ENCODE measurements around the gene RNASET2.

GRCh38 chr6:166902211-166902755, 54.1 kb downstream of the RNASET2 start:
- TF ChIP-seq CTCF (IDR thresholded peaks at IDR 0.05) (no peak), POLR2A (IDR thresholded peaks at IDR 0.05) (no peak)

All from lower leg skin (tissue), 3 donors.